Posterior vena cava (tissue), 2 donors: ENCODE data around the gene IDUA. TPM values are rescaled to one million over a fixed set of nuclear protein-coding genes. Genes with fewer than 3 reads are reported as not detected.

Experiments used
- DNase-seq: peaks from one replicate; pipeline ENCODE4 v3.0.0-alpha.2; 2020; ENCODE audit warnings: low spot score
- intact Hi-C, 2 donors: fragments of 100-400 bp; cut with DNase I; formaldehyde crosslinking; loops; one replicate each; pipeline versions ENCODE4 v1.14.1 to v1.14.2; 2022 to 2023
- total RNA-seq, 2 donors: library from RNA; stranded (reverse); fragmentation: NEBNext Ultra II Directional; extraction: Animal tissue kit (Norgen Biotek cat#: 25700); gene quantifications; one replicate each; pipeline ENCODE4 v1.2.1, GENCODE V29; 2021
- donor health status: DM: yes; HTN: yes; CAD: no.
- donor health status: DM: yes; HTN: yes; CAD: no.

IDUA gene
- total RNA-seq, 2 donors from 2014 or later: 19.0 to 29.0 TPM

- DNase-seq: no peak
- intact Hi-C loops: no loop called here
Measured at GRCh38 chr4:1022051-1022738, 35.4 kb downstream of the IDUA start.

GRCh38 chr4:1022739-1023066, 35.9 kb downstream of the IDUA start:
- DNase-seq: no peak
- intact Hi-C loops: no loop called here

- DNase-seq: no peak
Measured at GRCh38 chr4:1023075-1023640, 36.3 kb downstream of the IDUA start.

GRCh38 chr4:1023895-1024740, 37.3 kb downstream of the IDUA start:
- intact Hi-C loops: no loop called here

More at GRCh38 chr4:1023075-1023640, 36.3 kb downstream of the IDUA start:
- intact Hi-C loops: no loop called here

GRCh38 chr4:1024882-1025545, 38.2 kb downstream of the IDUA start:
- no peak for DNase-seq
- intact Hi-C loops: no loop called here

More at GRCh38 chr4:1023895-1024740, 37.3 kb downstream of the IDUA start:
- no peak for DNase-seq

GRCh38 chr4:1026115-1026514, 39.3 kb downstream of the IDUA start:
- DNase-seq: no peak
- intact Hi-C loops: no loop called here

GRCh38 chr4:1027219-1027914, 40.5 kb downstream of the IDUA start:
- intact Hi-C loops: loop anchor here in 1 of 2 donors (1.0 kb wide), 1 partner anchor 34 kb away; the partner anchor contains the start of gene SLC26A1

GRCh38 chr4:1027915-1028238, 41.0 kb downstream of the IDUA start:
- intact Hi-C loops: loop anchor here in 1 of 2 donors (1.0 kb wide), 1 partner anchor 35 kb away; the partner anchor contains the start of gene SLC26A1
- no peak for DNase-seq

More at GRCh38 chr4:1027219-1027914, 40.5 kb downstream of the IDUA start:
- no peak for DNase-seq

- no peak for DNase-seq
- intact Hi-C loops: no loop called here
Measured at GRCh38 chr4:1028574-1029220, 41.9 kb downstream of the IDUA start.

- intact Hi-C loops: no loop called here
- no peak for DNase-seq
Measured at GRCh38 chr4:1029529-1029928, 42.7 kb downstream of the IDUA start.

- intact Hi-C loops: no loop called here
Measured at GRCh38 chr4:1030031-1030430, 43.2 kb downstream of the IDUA start.

GRCh38 chr4:1030559-1030958, 43.7 kb downstream of the IDUA start:
- intact Hi-C loops: no loop called here
- DNase-seq: no peak

More at GRCh38 chr4:1030031-1030430, 43.2 kb downstream of the IDUA start:
- no peak for DNase-seq

- intact Hi-C loops: no loop called here
- no peak for DNase-seq
Measured at GRCh38 chr4:1031346-1031745, 44.5 kb downstream of the IDUA start.

GRCh38 chr4:1031956-1032795, 45.3 kb downstream of the IDUA start:
- no peak for DNase-seq
- intact Hi-C loops: no loop called here

- intact Hi-C loops: no loop called here
Measured at GRCh38 chr4:1032861-1033260, 46.0 kb downstream of the IDUA start.

GRCh38 chr4:1033840-1034551, 47.2 kb downstream of the IDUA start:
- intact Hi-C loops: no loop called here
- peak; percentile 90 for DNase-seq

More at GRCh38 chr4:1032861-1033260, 46.0 kb downstream of the IDUA start:
- no peak for DNase-seq

- DNase-seq: no peak
- intact Hi-C loops: no loop called here
Measured at GRCh38 chr4:1035510-1035909, 48.7 kb downstream of the IDUA start.
